HEK293 (cell line): ENCODE results near the gene GPR4.

ENCODE experiments used
- CTCF ChIA-PET: fragments of 350-600 bp; formaldehyde crosslinking; extraction: SDS; loops from one replicate; lab custom pipeline; 2021; ENCODE audit warnings: antibody characterized with exemption; lab: Yijun Ruan, JAX
- POLR2A ChIA-PET: fragments of 300-600 bp; formaldehyde crosslinking; extraction: SDS; loops from one replicate; lab custom pipeline; 2020; ENCODE audit warnings: antibody characterized with exemption, inconsistent platforms; lab: Yijun Ruan, JAX
- H3K27ac ChIP-seq: fragments of 200-500 bp; sonication (Bioruptor generic); 2 replicates; pipeline ENCODE4 v1.5.1; 2014; ENCODE audit warnings: low read depth, low read length, control low read depth, inconsistent platforms; ENCODE audit errors: extremely low read depth
- H3K36me3 ChIP-seq, 2 experiments: fragments of 200-500 bp in 1 of 2; sonication (Bioruptor generic) in 1 of 2; 1 replicate in 1 of 2; 2 replicates in 1 of 2; pipeline ENCODE4 v1.5.1; 2014 to 2017; ENCODE audit warnings: inconsistent platforms in 2 of 2, low read length in 2 of 2; ENCODE audit not compliant: control insufficient read depth in 2 of 2, insufficient read depth in 1 of 2
- H3K4me1 ChIP-seq: fragments of 200-500 bp; sonication (Bioruptor generic); 2 replicates; pipeline ENCODE4 v1.5.1; 2014; ENCODE audit warnings: mild to moderate bottlenecking, low read length, inconsistent platforms; ENCODE audit not compliant: control insufficient read depth, insufficient read depth
- H3K4me3 ChIP-seq: 2 replicates; pipeline ENCODE4 v1.5.1; 2011; ENCODE audit warnings: low read depth, mild to moderate bottlenecking, control low read depth, low read length, moderate library complexity
- H3K9me3 ChIP-seq: fragments of 200-500 bp; sonication (Bioruptor generic); 2 replicates; pipeline ENCODE4 v1.5.1; 2014; ENCODE audit warnings: low read depth, low read length, inconsistent platforms; ENCODE audit not compliant: control insufficient read depth, insufficient read depth
- EGR2 ChIP-seq: fragments of 450-650 bp; formaldehyde crosslinking; IDR thresholded peaks from 2 replicates; pipeline ENCODE4 v1.5.1; 2016; ENCODE audit warnings: low read depth, missing biosample characterization, missing genetic modification characterization
- GLIS2 ChIP-seq: fragments of 450-650 bp; formaldehyde crosslinking; IDR thresholded peaks from 2 replicates; pipeline ENCODE4 v1.5.1; 2016; ENCODE audit warnings: missing biosample characterization, missing genetic modification characterization
- SP7 ChIP-seq: fragments of 450-650 bp; formaldehyde crosslinking; IDR thresholded peaks from 2 replicates; pipeline ENCODE4 v1.5.1; 2016; ENCODE audit warnings: missing biosample characterization, missing genetic modification characterization
- YY2 ChIP-seq: fragments of 450-650 bp; formaldehyde crosslinking; IDR thresholded peaks from 2 replicates; pipeline ENCODE4 v1.5.1; 2016; ENCODE audit warnings: missing biosample characterization, missing genetic modification characterization
- ZBTB6 ChIP-seq: fragments of 450-650 bp; formaldehyde crosslinking; IDR thresholded peaks from 2 replicates; pipeline ENCODE4 v1.5.1; 2017; ENCODE audit warnings: missing biosample characterization, missing genetic modification characterization
- ZIC2 ChIP-seq: fragments of 450-650 bp; formaldehyde crosslinking; IDR thresholded peaks from 2 replicates; pipeline ENCODE4 v1.5.1; 2016; ENCODE audit warnings: missing biosample characterization, missing genetic modification characterization
- ZNF174 ChIP-seq: fragments of 450-650 bp; formaldehyde crosslinking; IDR thresholded peaks from 2 replicates; pipeline ENCODE4 v1.5.0; 2017; ENCODE audit warnings: missing biosample characterization, mild to moderate bottlenecking, missing genetic modification characterization
- ZNF366 ChIP-seq: fragments of 450-650 bp; formaldehyde crosslinking; conservative IDR thresholded peaks from 2 replicates; pipeline ENCODE4 v1.5.1; 2016; ENCODE audit warnings: missing biosample characterization, missing genetic modification characterization
- ZNF416 ChIP-seq: fragments of 450-650 bp; formaldehyde crosslinking; IDR thresholded peaks from 2 replicates; pipeline ENCODE4 v1.5.1; 2016; ENCODE audit warnings: missing biosample characterization, missing genetic modification characterization
- ZNF585B ChIP-seq: fragments of 450-650 bp; formaldehyde crosslinking; IDR thresholded peaks from 2 replicates; pipeline ENCODE4 v1.5.1; 2016; ENCODE audit warnings: missing biosample characterization, missing genetic modification characterization
- ZNF645 ChIP-seq: fragments of 450-650 bp; formaldehyde crosslinking; IDR thresholded peaks from 2 replicates; pipeline ENCODE4; 2016; ENCODE audit warnings: missing biosample characterization, missing genetic modification characterization
- ZNF670 ChIP-seq: fragments of 450-650 bp; formaldehyde crosslinking; IDR thresholded peaks from 2 replicates; pipeline ENCODE4 v1.5.1; 2016; ENCODE audit warnings: missing biosample characterization, missing genetic modification characterization, low read depth
- ZNF677 ChIP-seq: fragments of 450-650 bp; IDR thresholded peaks from 2 replicates; pipeline ENCODE4 v1.5.0; 2018; ENCODE audit warnings: missing biosample characterization, mild to moderate bottlenecking, missing genetic modification characterization, moderate library complexity
- ZNF777 ChIP-seq: fragments of 450-650 bp; formaldehyde crosslinking; IDR thresholded peaks from 2 replicates; pipeline ENCODE4 v1.5.1; 2017; ENCODE audit warnings: missing biosample characterization, missing genetic modification characterization, borderline replicate concordance
- TF ChIP-seq, protein P1 (sequence below): fragments of 450-650 bp; formaldehyde crosslinking; IDR thresholded peaks from 2 replicates; pipeline ENCODE4 v1.5.1; 2017; ENCODE audit warnings: missing biosample characterization, missing genetic modification characterization
- TF ChIP-seq, protein P2 (sequence below): fragments of 450-650 bp; formaldehyde crosslinking; IDR thresholded peaks from 2 replicates; pipeline ENCODE4 v1.5.1; 2017; ENCODE audit warnings: missing biosample characterization, missing genetic modification characterization

Gene GPR4

DNA sequence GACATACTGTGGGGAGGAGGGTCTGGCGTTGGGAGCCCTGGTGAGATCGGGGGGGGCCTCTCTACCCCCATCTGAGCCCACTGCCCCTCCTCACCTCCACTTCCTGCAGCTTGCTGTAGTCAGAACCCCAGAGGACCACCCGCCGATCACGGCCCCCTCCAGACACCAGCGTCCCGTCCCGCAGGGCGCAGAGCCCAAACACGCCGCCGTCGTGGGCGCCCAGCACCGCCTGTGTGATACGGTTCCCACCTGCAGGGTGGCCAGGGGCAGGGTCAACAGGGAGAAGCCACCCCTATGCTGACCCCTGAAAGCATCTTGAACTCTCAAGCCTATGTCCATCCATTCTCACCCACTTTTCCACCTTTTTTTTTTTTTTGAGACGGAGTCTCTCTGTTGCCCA, 19.4 kb upstream of the GPR4 start (continued):
- TF ChIP-seq ZNF645 (no peak), ZNF777 (tag by site-specific recombination) (no peak), ZIC2 (tag by site-specific recombination) (no peak), ZNF670 (tag by site-specific recombination) (no peak), EGR2 (tag by site-specific recombination) (no peak), GLIS2 (no peak), ZNF677 (tag by site-specific recombination) (no peak), ZNF366 (tag by site-specific recombination) (no peak), SP7 (tag by site-specific recombination) (no peak), ZNF585B (tag by site-specific recombination) (no peak), ZNF174 (tag by site-specific recombination) (no peak)

DNA sequence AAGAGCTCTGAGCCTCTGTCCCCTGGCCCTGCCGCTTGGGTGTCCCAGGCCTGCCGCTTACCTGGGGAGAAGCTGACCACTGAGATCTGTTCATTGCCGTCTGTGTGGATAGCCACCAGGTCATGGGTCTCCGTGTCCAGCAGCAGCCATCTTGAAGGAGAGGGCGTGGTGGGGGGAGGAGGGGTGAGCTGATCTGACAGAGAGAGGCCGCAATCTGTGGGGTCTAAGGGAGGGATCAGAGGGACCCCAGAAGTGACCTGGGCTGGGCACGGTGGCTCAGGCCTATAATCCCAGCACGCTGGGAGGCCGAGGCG, 14.6 kb upstream of the GPR4 start:
- Histone ChIP-seq H3K27ac (no peak overlapping the region), H3K36me3 (peaks cover 41 to 69% of the 10 kb centered on the region in 2 experiments; a peak in 2 of 3 replicates), H3K4me1 (peaks cover 13% of the 10 kb centered on the region), H3K9me3 (no peaks in the 10 kb centered on the region), H3K4me3 (no peak overlapping the region)
- TF ChIP-seq EGR2 (tag by site-specific recombination) (no peak), ZBTB6 (tag by site-specific recombination) (no peak), YY2 (tag by site-specific recombination) (no peak), ZNF416 (tag by site-specific recombination) (no peak)
- TF ChIP-seq, protein P1, sequence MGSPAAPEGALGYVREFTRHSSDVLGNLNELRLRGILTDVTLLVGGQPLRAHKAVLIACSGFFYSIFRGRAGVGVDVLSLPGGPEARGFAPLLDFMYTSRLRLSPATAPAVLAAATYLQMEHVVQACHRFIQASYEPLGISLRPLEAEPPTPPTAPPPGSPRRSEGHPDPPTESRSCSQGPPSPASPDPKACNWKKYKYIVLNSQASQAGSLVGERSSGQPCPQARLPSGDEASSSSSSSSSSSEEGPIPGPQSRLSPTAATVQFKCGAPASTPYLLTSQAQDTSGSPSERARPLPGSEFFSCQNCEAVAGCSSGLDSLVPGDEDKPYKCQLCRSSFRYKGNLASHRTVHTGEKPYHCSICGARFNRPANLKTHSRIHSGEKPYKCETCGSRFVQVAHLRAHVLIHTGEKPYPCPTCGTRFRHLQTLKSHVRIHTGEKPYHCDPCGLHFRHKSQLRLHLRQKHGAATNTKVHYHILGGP: no peak
- TF ChIP-seq, protein P2, sequence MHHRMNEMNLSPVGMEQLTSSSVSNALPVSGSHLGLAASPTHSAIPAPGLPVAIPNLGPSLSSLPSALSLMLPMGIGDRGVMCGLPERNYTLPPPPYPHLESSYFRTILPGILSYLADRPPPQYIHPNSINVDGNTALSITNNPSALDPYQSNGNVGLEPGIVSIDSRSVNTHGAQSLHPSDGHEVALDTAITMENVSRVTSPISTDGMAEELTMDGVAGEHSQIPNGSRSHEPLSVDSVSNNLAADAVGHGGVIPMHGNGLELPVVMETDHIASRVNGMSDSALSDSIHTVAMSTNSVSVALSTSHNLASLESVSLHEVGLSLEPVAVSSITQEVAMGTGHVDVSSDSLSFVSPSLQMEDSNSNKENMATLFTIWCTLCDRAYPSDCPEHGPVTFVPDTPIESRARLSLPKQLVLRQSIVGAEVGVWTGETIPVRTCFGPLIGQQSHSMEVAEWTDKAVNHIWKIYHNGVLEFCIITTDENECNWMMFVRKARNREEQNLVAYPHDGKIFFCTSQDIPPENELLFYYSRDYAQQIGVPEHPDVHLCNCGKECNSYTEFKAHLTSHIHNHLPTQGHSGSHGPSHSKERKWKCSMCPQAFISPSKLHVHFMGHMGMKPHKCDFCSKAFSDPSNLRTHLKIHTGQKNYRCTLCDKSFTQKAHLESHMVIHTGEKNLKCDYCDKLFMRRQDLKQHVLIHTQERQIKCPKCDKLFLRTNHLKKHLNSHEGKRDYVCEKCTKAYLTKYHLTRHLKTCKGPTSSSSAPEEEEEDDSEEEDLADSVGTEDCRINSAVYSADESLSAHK (tag by site-specific recombination): no peak
- ChIA-PET CTCF (interaction anchor here (0.8 to 8.9 kb wide), 5 partner anchors 9 to 29 kb away, joined by 3 to 102 read pairs (median 7); partner anchors contain the start of gene EML2), POLR2A (interaction anchor here (1.2 to 1.9 kb wide), 4 partner anchors 15 to 33 kb away, joined by 4 to 19 read pairs (median 10); no protein-coding TSS in a partner anchor)
